HG03108 (cell line): Measurements from ENCODE around the gene TNFRSF18.
"Not testable (repeated sequence)": the region's sequence is repeated elsewhere in the genome, so short reads cannot be mapped to it uniquely, and the experiment has no call there.

Source experiments
- ATAC-seq: cut with Tn5 transposase; IDR thresholded peaks from one replicate; pipeline ENCODE4 v1.9.1; 2021; ENCODE audit warnings: moderate library complexity; ENCODE audit not compliant: unreplicated experiment

The TNFRSF18 gene

DNA sequence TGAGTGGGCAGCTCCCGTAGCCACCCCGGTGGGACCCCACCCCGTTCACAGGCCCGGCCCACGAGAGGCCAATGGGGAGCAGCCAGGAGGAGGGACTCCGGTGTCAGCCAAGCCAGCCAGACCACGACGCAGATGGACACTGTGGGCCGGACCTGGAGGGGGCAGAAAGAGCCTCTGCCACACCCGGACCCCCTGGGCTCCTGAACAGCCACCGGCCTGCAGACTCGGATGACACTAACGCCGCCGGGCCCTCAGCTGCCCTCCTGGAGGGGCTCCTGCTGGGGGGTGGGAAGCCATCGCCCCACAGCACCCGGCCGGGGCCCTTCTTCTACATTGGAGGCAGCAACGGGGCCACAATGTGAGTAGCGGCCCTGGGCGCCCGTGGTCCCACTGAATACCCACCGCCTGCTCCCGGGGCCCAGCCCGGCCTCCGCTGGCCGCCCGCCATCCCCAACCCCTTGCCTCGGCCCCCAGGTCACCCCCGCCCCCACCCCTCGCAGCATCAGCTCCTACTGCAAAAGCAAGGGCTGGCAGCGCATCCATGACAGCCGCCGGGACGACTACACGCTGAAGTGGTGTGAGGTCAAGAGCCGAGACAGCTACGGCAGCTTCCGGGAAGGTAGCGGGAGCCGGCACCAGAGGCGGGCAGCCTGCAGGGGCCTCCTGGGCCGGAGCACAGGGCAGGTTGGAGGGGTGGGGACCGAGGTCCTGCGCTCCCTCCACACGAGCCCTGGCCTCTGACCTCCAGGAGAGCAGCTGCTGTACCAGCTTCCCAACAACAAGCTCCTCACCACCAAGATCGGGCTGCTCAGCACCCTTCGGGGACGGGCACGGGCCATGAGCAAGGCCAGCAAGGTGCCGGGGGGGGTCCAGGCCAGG, 26.2 kb downstream of the TNFRSF18 start:
- no peak for ATAC-seq

DNA sequence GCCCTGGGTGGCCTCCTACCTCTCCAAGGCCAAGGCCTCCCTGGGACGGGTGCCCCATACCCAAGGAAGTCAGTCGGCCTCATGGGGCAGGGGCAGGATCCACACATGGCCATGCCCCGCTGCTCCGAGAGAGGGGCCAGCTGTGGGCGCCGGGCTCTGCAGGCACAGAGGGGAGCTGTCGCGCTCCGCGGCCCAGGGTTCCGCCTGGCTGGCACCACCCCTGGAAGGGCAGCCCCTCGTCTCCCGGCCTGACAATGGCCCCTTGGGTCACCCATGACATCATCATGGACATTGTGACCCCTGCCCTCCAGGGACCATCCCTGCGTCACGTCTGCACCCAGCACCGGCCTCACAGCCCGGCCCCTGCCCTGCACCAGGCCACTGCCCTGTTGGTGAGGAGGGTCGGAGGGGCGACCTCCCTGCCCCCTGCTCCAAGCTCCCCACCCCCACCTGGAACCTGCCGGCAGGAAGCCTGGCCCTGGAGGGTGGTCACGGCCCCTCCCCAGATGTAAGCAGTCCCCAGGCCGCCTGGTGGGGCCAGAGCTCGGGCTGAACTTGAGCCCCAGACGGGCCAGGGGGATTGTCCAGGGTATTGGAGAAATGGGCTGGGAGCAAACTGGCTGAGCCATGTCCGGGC, 26.9 kb downstream of the TNFRSF18 start:
- ATAC-seq = no peak

DNA sequence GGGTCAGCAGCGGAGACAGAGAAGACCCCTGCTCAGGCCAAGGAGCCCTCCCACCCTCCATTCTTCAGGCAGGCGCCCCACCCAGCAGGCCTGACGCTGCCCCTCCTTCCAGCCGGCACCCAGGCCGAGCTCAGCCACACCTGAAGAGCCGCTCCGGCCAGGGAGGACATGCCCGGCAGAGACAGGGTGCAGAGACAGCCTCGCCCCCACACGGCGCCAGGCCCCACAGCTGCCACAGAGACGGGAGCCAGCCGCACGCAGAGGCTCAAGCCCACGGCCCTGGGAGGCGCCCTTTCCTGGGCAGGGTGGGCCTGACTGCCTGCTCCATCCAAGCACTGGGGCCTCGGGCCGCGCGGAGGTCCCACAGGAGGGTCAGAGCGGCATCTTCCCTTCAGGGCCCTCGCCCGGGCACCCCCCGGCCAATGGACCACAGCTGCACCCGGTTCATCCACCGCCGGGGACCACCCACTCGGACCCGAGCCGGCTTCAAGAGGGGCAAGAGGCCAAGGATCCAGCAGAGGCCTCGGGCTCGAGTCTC, 27.5 kb downstream of the TNFRSF18 start:
- ATAC-seq = no peak

DNA sequence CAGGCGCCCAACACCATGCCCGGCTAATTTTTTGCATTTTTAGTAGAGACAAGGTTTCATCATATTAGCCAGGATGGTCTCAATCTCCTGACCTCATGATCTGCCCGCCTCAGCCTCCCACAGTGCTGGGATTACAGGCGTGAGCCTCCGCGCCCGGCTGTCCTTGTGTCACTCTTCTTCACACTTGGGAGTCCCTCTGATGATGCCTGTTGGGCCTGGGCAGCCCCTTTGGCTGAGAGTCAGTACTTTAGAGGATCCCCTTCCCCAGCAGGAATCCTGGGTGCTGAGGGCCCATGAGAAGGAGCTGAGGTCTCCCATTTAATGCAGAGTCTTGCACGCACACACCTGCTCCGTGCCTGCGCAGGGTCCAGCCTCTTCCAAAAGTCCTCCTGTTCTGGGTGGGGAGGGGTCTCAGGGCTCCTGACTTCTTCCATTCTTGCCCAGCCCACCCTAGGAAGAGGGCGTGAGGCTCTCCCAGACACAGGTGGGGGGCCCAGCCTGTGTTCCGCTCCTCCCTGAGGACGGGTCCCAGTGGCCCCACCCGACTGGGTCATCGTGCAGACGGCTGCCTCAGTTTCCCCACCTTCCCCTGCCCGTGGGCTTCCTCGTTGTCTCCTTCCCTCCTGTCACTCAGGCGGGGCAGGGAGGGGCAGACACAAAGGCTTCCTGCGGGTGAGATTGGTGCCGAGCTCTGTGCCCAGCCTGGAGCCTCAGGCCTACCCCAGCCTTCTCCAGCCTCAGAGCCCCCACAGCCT, 28.8 kb downstream of the TNFRSF18 start:
- ATAC-seq = no peak

DNA sequence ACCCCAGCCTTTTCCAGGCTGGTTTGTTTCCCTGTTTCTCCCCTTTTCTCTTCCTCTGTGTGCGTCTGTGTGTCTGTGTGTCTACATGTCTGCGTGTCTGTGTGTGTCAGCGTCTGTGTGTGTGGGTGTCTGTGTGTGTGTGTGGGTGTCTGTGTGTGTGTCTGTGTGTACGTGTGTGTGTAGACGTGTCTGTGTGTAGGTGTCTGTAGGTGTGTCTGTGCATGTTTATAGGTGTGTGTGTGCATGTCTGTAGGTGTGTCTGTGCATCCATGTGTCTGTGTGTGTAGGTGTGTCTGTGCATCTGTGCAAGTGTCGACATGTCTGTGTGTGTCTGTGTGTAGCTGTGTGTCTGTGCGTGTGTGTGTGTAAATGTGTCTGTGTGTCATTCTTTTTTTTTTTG, 29.5 kb downstream of the TNFRSF18 start:
- ATAC-seq = no peak

DNA sequence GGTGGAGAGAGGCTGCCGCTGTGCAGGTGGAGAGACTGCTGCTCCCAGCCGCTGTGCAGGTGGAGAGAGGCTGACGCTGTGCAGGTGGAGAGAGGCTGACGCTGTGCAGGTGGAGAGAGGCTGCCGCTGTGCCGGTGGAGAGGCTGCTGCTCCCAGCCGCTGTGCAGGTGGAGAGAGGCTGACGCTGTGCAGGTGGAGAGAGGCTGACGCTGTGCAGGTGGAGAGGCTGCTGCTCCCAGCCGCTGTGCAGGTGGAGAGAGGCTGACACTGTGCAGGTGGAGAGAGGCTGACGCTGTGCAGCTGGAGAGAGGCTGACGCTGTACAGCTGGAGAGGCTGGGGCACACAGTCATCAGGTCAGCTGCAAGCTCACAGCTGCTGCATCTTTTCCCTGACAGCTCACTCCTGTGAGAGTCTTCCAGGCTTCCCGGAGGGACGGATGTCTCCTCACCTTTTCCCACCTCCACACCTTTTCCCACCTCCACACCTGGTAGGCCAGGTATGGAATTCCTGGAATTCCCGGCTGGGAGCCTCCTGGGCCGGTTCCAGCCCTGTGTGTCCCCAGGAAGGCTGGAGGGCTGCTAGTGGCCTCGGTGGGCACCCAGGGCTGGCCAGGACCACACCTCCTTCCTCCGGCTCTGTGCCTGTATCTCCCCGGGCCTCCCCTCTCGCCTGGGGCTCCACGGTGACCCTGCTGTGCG, 30.2 kb downstream of the TNFRSF18 start:
- ATAC-seq = not testable (repeated sequence)

DNA sequence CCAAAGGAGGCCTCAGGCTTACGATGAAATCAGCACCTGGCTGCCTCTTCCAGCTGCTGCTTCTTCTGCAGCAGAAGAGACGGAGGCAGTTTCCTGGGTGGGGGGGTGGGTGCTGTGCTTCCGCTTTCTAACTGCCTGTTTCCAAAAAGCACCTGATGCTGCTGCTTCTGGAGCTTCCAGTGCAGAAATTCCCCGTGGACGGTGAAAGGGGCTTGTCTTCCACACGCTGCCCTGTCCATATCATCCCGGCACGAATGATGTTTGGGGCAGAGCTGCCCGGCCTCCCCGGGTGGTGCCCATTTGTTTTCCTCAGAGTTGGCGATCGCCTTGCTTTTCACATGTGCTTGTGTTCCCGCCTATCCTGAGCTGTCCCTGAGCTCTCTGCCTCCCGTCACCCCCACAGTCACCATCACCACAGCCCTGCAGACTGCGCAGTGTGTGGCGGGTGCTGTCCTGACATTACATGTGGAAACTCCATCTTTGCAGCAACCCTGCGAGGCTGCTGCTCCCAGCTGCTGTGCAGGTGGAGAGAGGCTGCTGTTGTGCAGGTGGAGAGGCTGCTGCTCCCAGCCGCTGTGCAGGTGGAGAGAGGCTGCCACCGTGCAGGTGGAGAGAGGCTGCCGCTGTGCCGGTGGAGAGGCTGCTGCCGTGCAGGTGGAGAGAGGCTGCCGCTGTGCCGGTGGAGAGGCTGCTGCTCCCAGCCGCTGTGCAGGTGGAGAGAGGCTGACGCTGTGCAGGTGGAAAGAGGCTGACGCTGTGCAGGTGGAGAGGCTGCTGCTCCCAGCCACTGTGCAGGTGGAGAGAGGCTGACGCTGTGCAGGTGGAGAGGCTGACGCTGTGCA, 30.9 kb downstream of the TNFRSF18 start:
- ATAC-seq = no peak

DNA sequence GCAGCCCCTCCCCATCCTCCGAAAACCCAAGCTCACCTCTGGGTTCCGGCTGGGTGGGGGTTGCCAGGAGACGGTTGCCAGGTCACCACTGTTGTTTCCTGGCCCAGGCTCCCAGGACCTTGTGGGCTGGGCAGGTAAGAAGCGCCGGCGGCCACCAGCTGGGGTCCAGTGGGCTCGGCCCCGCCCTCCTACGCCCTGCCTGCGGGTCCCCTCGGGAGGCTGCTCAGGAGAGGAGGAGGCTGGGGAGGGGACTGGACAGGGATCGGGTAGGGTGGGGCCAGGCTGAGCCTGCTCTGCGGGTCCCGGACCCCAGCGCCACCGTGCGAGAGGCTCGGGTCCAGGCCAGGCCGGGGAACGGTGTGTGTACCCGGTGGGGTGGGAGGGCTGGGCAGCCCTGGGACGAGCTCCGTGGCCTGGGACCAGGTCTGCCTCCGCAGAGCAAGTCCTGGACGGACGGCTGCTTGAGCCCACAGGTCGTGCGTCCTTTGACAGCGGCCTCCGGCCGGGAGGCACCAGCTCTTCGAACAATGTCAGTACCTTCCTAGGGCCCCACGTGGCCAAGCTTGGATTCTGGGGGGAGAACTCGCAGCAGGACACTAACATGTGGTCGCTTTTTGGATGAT, 32.5 kb downstream of the TNFRSF18 start, which contains the start of gene TTLL10:
Gene TTLL10 (plus strand): TSS at position 88 of the 623 bp plus-strand sequence. CDS start 5,336 bp downstream, outside the sequence.
- ATAC-seq = no peak

DNA sequence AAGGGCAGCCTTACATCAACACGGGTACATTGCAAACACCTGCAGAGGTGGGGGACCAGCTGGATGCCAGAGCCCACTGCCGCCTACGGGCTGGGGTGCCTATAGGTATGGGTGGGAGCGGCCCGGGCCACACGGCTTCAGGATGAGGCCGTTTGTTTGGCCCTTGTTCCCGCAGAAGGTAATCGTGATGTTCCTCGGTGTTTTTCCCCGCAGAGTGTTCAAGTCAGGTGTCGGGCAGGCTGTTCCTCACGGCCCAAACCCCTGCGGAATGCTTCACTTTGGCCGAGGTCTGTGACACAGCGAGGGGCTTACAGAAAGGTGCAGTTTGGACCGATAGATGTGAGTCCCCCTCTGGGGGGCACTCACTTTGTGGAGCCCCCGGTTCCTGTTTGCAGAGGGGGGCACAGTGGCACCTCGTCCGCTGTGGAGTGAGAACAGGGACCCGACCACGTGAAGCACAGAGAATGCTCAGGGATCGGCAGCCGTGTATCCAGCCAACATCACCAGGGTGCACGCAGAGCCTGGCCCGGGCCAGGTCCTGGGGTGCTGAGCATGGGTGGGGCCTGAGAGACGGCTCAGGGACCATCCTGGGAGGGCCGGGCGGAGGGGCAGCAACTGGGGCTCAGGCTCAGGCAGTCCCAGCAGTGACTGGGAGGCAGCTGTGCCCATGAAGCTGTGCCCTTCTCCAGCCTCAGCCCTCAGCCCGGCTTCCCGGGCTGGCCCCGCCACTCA, 33.2 kb downstream of the TNFRSF18 start:
- ATAC-seq = no peak

DNA sequence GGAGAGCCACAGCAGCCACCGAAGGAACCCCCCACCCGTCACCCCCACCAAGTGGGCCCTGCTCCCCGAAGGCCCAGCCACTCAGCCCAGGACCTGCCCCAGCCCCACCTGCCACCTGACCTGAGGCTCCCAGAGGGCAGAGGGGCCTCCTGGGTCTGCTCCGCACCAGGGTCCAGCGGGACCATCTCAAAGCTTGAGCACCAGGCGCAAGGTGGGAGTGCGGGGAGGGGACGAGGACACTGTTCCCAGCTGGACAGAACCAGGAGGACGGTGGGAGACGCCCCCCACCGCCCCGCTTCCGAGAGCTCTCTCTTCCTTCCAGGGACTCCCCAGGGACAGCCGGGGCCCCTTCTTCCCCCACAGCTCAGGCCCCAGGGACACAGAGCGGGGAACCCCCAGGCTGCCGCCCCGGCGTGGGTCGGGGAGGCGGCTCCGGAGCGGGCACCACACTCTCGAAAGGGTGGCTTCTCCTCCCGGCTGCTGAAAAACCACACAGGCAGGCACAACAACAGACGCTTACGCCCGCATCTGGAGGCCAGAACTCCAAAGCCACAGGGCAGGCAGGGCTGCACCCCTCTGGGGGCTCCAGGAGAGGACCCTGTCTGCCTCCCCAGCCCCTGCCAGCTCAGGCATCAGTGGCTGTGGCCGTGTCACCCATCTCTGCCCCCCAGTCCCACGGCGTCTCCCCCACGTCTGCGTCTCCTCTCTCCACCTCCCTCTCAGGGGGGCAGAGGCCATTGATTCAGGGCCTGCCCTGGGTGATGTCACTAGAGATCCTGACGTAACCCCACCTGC, 34.6 kb downstream of the TNFRSF18 start:
- no peak for ATAC-seq

DNA sequence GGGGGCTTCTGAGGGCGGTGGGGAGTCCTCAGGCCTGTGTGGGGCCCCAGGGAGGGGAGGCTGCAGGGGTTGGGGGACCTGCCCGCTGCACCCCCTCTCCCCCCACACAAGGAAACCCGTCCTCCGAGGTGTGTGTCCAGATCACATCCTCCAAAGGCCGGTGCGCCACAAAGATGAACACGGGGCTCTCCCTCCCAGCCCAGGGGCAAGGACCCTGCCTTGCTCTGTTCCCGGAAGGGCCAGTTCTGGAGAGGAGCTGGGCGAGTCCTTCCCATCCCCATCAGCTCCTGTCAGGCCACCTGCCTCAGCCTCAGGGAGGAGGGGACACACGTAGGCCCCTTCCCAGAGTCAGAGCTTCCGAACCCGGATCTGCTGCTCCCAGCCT, 35.2 kb downstream of the TNFRSF18 start:
- no peak for ATAC-seq

DNA sequence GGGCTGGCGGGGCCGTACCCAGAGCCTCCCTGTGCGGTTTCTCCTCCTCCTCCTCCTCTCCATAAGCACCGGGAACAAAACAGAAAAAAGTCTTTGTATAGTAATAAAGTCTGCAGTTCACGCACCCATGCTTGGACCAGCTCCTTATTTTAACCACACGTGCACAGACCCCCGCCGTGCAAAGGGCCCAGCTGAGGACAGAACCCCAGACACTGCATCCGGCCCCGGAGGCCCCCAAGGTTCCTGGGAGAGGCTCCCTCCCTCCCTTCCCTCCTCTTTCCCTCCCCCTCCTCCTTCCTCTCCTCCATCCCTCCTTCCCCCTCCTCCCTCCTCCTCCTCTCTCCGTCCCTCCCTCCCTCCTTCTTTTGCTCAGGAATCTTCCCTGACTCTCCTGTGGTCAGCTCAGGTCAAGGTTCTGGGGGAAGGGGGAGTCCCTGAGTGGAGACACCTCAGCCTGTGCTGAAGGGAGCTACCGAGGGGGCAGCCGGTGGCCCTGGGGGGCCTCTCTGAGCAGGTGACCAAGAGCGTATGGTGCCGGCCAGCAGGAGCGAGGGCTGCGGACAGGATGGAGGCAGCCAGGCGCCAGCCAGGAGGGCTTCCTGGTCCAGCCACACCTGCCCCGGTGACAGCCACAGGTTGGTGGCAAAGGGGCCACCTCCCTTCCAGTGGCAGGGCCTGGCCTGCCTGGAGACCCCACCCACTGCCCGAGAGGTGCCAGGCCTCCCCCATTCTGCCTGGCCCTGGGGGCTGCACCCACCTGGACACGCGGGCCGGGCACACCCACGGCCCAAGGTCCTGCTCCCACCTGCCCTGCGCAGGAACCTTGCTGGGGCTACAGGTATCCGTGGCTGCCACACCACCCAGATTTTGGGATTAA, 35.9 kb downstream of the TNFRSF18 start:
- ATAC-seq = no peak

DNA sequence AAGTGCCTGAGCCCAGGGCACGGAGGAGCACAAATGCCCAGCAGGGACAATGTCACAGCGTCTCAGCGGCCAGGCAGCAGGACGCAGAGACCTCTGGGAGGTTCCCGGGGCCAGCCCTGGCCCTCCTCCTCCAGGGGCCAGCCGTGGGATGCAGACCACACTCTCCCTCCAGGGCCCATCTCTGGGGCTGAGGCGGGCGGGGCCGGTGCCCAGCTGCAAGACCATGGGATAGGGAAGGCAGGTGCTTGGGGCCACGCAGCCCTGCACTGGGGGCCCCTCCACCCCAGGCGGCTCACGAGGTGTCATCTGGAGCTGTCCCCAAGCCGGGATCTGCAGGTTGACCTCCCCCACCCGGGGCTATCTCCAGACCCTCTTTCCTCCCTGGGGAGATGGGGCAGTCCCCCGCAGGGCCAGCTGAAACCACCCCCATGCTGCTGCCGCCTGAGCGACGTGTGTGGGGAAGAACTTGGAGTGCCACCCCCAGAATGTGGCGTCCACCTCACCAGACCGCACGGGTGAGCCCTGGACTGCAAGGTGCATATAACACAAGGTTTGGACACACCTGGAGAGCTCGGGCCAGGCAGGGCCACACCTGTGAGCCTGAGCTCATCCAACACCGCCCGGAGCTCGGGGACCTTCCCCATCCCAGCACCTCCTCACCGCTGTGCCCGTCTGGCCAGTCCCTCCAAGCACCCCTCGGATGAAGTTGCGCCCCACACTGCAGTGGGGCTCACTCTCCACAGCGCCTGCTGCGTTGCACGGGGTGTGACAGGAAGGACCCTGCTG, 36.8 kb downstream of the TNFRSF18 start:
- ATAC-seq = no peak

DNA sequence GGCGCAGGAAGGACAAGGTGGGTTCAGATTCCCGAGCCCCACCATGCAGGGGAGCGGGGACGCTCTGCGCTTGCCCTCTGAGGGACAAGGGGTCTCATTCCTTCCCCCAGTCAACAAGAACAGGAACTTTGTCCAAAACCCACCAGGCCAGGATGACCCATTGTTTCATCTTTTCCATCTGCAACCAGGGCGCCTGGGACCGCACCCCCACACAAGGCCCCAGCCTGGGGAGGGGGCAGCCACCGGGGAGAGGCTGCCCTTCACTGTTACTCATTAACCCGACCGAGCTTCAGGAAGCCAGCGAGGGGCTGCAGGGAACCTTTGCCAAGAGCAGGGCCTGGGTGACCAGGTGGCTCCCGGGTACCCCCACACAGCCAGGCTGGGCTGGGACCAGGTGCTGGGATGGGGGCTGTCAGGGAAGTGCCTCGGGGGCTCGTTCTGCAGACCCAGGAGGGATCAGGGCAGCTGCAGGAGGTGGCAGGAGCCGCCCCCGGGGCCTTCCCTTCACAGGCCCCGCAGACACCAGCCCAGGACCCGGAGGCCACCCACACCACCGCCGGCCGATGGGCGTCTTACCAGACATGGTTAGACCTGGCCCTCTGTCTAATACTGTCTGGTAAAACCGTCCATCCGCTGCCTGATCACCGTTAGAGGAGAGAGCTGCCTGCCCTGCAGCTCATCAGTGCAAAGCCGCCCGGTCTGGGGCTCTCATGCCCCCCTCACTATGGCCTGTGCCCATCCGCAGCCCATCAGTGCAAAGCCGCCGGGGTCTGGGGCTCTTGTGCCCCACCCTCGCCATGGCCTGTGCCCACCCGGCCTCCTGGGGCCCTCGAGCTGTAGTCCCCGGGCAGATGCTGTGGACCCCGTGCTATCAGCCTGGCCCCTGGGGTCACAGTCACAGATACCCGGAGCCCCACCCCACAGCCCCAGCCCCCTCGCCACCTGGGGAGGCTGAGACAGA, 37.7 kb downstream of the TNFRSF18 start:
- ATAC-seq = no peak

DNA sequence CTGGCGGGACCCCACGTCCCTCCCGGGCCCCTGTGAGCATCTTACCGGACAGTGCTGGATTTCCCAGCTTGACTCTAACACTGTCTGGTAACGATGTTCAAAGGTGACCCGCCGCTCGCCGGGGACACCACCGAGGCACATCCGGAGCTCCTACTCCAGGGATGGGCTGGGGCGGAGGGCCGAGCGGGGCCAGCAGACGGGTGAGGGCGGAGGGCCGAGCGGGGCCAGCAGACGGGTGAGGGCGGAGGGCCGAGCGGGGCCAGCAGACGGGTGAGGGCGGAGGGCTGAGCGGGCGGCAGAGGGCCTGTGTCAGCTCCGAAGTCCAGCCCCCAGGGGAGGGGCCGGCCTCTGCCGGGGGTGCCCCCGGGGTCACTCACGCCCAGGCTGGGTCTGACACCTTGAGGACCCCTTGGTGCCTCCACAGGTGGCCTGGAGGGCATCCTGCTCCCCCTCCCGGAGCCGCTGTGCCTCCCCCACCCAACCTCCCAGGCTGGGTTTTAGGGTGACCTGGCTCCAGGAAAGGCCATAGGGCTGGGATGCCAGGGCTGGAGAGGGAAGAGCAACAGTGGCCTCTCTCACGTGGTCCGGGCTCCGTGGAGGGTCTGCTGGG, 38.4 kb downstream of the TNFRSF18 start:
- no peak for ATAC-seq
